K562 (cell line): ENCODE data around the gene DNAJC6. TPM values are rescaled to one million over a fixed set of nuclear protein-coding genes. Genes with fewer than 3 reads are reported as not detected.

ENCODE experiments used
- ATF1 ChIP-seq, 2 experiments: fragments of 450-650 bp in 1 of 2; IDR thresholded peaks; 2 replicates each; pipeline ENCODE4 v1.6.1; 2016; ENCODE audit warnings: missing compliant biosample characterization in 1 of 2, missing genetic modification characterization in 1 of 2
- EP300 ChIP-seq: IDR thresholded peaks from 2 replicates; pipeline ENCODE4 v1.6.1; 2012; ENCODE audit warnings: low read length, improper control_type of control experiment
- GABPB1 ChIP-seq: sonication (generic); formaldehyde crosslinking; IDR thresholded peaks from 2 replicates; pipeline ENCODE4 v1.8.0; 2022; ENCODE audit warnings: mild to moderate bottlenecking, missing genetic modification reagents
- JUNB ChIP-seq: fragments of 450-650 bp; formaldehyde crosslinking; conservative IDR thresholded peaks from 2 replicates; pipeline ENCODE4 v1.4.0; 2020; ENCODE audit warnings: mild to moderate bottlenecking
- KDM4B ChIP-seq, 2 experiments: fragments of 450-650 bp in 1 of 2; sonication (generic) in 1 of 2; IDR thresholded peaks; 2 replicates each; pipeline ENCODE4 v1.6.1; 2016 to 2017; ENCODE audit warnings: borderline replicate concordance in 2 of 2, antibody characterized with exemption in 1 of 2, low read depth in 1 of 2, mild to moderate bottlenecking in 1 of 2
- MAZ ChIP-seq, 2 experiments: fragments of 450-650 bp in 1 of 2; sonication (generic) in 1 of 2; formaldehyde crosslinking; IDR thresholded peaks in 1 of 2; conservative IDR thresholded peaks in 1 of 2; 2 replicates each; pipeline versions ENCODE4 v1.4.0 to v1.5.0; 2020; ENCODE audit warnings: mild to moderate bottlenecking in 1 of 2, missing genetic modification reagents in 1 of 2
- MXI1 ChIP-seq: IDR thresholded peaks from 2 replicates; pipeline ENCODE4 v1.6.1; 2011; ENCODE audit warnings: low read depth, mild to moderate bottlenecking, improper control_type of control experiment, low read length
- NCOA4 ChIP-seq: fragments of 450-650 bp; IDR thresholded peaks from 2 replicates; pipeline ENCODE4 v1.6.1; 2018; ENCODE audit warnings: mild to moderate bottlenecking; ENCODE audit not compliant: partially characterized antibody
- NR2C1 ChIP-seq, 2 experiments: fragments of 450-650 bp; IDR thresholded peaks; 2 replicates each; pipeline ENCODE4 v1.6.1; 2017; ENCODE audit warnings: mild to moderate bottlenecking in 2 of 2, antibody characterized with exemption in 1 of 2, inconsistent platforms in 1 of 2, missing compliant biosample characterization in 1 of 2, missing genetic modification characterization in 1 of 2
- NUFIP1 ChIP-seq: fragments of 450-650 bp; IDR thresholded peaks from 2 replicates; pipeline ENCODE4 v1.6.1; 2018; ENCODE audit not compliant: partially characterized antibody
- PHF21A ChIP-seq: fragments of 450-650 bp; IDR thresholded peaks from 2 replicates; pipeline ENCODE4 v1.6.1; 2017; ENCODE audit warnings: low read depth, borderline replicate concordance
- SREBF2 ChIP-seq: sonication (generic); formaldehyde crosslinking; IDR thresholded peaks from 2 replicates; pipeline ENCODE4 v1.4.0; 2020; ENCODE audit warnings: mild to moderate bottlenecking, missing genetic modification reagents
- ZNF134 ChIP-seq: fragments of 250-450 bp; sonication (Bioruptor Pico); conservative IDR thresholded peaks from 2 replicates; pipeline ENCODE4 v1.4.0; 2020
- polyA plus RNA-seq, 8 experiments: library from polyadenylated mRNA; depleted of rRNA in 4 of 8; stranded (reverse) in 5 of 8; unstranded in 3 of 8; fragments of >200 nt; fragmentation: Nextera tagmentation in 2 of 8; fragmentation: Illumina TruSeq in 1 of 8; extraction: Ambion mirVana in 2 of 8; extraction: Trizol in 1 of 8; gene quantifications; 2 replicates each; pipeline versions ENCODE4 v1.2.1 to v1.2.3, GENCODE V29; 2011 to 2014; ENCODE audit warnings: inconsistent platforms in 1 of 8, missing spikeins in 1 of 8
- total RNA-seq, 7 experiments: library from RNA; depleted of rRNA in 6 of 7; stranded (reverse); fragments of >200 nt in 6 of 7; fragmentation: Illumina TruSeq in 2 of 7; extraction: Trizol in 2 of 7; gene quantifications; 2 replicates each; pipeline versions ENCODE4 v1.2.1 to v1.2.3, GENCODE V29; 2011 to 2021; ENCODE audit warnings: low replicate concordance in 1 of 7
- TF ChIP-seq, protein P1 (sequence below), 3 experiments: fragments of 200-800 bp in 1 of 3; fragments of 250-450 bp in 1 of 3; fragments of 450-650 bp in 1 of 3; sonication (Bioruptor Pico) in 1 of 3; sonication (Bioruptor generic) in 1 of 3; formaldehyde crosslinking in 1 of 3; IDR thresholded peaks; 2 replicates each; pipeline versions ENCODE4 v1.6.1 to v1.8.0; 2016 to 2022; ENCODE audit warnings: mild to moderate bottlenecking in 2 of 3, missing genetic modification characterization in 2 of 3, missing compliant biosample characterization in 1 of 3, moderate library complexity in 1 of 3
- TF ChIP-seq, protein P2 (sequence below): sonication (generic); formaldehyde crosslinking; IDR thresholded peaks from 2 replicates; pipeline ENCODE4 v1.8.1; 2022; ENCODE audit warnings: missing genetic modification reagents
- TF ChIP-seq, protein P3 (sequence below): fragments of 450-650 bp; IDR thresholded peaks from 2 replicates; pipeline ENCODE4 v1.6.1; 2016

Gene DNAJC6
- total and polyA plus RNA-seq, 9 of the 15 experiments (the other 6 are each of a cell fraction or from before 2014, with no cell fraction given) = 6.7 to 78.7 (median 28.0) TPM

DNA sequence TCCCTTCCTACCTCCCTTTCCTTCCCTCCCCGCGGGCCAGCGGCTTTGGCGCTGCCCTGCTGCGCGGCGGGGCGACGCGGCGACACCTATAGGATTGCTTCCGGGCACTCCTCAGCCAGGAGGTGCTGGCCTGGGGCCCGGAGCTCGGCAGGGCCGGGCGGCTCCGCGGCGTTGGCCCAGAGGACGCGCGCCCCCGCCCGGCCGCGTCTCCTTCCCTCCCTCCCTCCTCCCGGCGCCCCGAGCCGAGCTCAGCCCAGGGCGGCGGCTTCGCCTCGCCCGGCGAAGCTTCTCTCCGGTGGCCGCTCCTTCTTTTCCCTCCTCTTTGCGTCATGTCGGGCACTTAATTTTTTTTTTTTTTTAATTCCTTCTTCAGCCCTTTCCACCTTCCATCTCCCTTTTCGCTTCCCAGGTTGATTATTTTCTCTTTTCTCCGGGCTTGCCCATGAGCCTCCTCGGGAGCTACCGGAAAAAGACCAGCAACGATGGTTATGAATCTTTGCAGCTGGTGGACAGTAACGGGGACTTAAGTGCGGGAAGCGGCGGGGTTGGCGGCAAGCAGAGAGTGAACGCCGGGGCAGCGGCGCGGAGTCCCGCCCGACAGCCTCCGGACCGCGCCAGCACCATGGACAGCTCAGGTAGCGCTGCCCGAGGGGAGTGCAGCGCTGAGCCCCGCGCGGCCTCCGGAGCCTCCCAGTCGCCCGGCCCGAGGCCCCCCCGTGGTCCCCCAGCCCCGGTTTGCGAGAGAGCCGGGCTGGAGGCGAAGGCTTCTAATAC lies at the start of gene DNAJC6 (continued):
- TF ChIP-seq, protein P1, sequence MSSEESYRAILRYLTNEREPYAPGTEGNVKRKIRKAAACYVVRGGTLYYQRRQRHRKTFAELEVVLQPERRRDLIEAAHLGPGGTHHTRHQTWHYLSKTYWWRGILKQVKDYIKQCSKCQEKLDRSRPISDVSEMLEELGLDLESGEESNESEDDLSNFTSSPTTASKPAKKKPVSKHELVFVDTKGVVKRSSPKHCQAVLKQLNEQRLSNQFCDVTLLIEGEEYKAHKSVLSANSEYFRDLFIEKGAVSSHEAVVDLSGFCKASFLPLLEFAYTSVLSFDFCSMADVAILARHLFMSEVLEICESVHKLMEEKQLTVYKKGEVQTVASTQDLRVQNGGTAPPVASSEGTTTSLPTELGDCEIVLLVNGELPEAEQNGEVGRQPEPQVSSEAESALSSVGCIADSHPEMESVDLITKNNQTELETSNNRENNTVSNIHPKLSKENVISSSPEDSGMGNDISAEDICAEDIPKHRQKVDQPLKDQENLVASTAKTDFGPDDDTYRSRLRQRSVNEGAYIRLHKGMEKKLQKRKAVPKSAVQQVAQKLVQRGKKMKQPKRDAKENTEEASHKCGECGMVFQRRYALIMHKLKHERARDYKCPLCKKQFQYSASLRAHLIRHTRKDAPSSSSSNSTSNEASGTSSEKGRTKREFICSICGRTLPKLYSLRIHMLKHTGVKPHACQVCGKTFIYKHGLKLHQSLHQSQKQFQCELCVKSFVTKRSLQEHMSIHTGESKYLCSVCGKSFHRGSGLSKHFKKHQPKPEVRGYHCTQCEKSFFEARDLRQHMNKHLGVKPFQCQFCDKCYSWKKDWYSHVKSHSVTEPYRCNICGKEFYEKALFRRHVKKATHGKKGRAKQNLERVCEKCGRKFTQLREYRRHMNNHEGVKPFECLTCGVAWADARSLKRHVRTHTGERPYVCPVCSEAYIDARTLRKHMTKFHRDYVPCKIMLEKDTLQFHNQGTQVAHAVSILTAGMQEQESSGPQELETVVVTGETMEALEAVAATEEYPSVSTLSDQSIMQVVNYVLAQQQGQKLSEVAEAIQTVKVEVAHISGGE (CRISPR knock-in tag; IDR thresholded peaks at IDR 0.05) = peak in 1 of 3 experiments; percentile 77; a peak in 2 of 6 replicates
- TF ChIP-seq JUNB (CRISPR knock-in tag) = no peak
- peak; percentile 72 for TF ChIP-seq GABPB1
- TF ChIP-seq ZNF134 (CRISPR knock-in tag) = no peak
- peak; percentile 72; the same call in 1 of the 2 replicates for TF ChIP-seq NR2C1 (IDR thresholded peaks at IDR 0.05)
- TF ChIP-seq NR2C1 (tag; IDR thresholded peaks at IDR 0.05) = peak; percentile 49; the same call in 1 of the 2 replicates
- TF ChIP-seq, protein P2, sequence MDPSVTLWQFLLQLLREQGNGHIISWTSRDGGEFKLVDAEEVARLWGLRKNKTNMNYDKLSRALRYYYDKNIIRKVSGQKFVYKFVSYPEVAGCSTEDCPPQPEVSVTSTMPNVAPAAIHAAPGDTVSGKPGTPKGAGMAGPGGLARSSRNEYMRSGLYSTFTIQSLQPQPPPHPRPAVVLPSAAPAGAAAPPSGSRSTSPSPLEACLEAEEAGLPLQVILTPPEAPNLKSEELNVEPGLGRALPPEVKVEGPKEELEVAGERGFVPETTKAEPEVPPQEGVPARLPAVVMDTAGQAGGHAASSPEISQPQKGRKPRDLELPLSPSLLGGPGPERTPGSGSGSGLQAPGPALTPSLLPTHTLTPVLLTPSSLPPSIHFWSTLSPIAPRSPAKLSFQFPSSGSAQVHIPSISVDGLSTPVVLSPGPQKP (CRISPR knock-in tag) = no peak
- TF ChIP-seq NCOA4 = no peak
- TF ChIP-seq, protein P3, sequence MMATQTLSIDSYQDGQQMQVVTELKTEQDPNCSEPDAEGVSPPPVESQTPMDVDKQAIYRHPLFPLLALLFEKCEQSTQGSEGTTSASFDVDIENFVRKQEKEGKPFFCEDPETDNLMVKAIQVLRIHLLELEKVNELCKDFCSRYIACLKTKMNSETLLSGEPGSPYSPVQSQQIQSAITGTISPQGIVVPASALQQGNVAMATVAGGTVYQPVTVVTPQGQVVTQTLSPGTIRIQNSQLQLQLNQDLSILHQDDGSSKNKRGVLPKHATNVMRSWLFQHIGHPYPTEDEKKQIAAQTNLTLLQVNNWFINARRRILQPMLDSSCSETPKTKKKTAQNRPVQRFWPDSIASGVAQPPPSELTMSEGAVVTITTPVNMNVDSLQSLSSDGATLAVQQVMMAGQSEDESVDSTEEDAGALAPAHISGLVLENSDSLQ = 0 out of 2 replicates have a peak, but pooled peaks have one; percentile 4
- TF ChIP-seq PHF21A = no peak
- TF ChIP-seq MXI1 = peak; percentile 72; the same call in 1 of the 2 replicates
- TF ChIP-seq KDM4B (IDR thresholded peaks at IDR 0.05; ENCODE audit: borderline replicate concordance in 2 of 2, low read depth in 1 of 2) = no peak; a peak in 1 of 4 replicates
- TF ChIP-seq EP300 = no peak; the same call in 1 of the 2 replicates
- peak; percentile 60 to 70 for TF ChIP-seq MAZ (CRISPR knock-in tag; conservative IDR thresholded peaks at IDR 0.05 in 1 of 2, IDR thresholded peaks at IDR 0.05 in 1 of 2)
- no peak for TF ChIP-seq SREBF2 (CRISPR knock-in tag)
- TF ChIP-seq NUFIP1 = no peak
- 0 out of 2 replicates have a peak, but pooled peaks have one; percentile 19 for TF ChIP-seq ATF1 (CRISPR knock-in tag; IDR thresholded peaks at IDR 0.05)
- TF ChIP-seq ATF1 (tag; IDR thresholded peaks at IDR 0.05) = peak; percentile 55; the same call in 1 of the 2 replicates
